MM.1S (cell line): ENCODE measurements around the gene SIT1.
A peak's percentile ranks its signal among the peaks of the same experiment; 100 is the strongest.
"Not testable (repeated sequence)": the region's sequence is repeated elsewhere in the genome, so short reads cannot be mapped to it uniquely, and the experiment has no call there.

ENCODE experiments used
- DNase-seq: peaks from one replicate; pipeline ENCODE4 v3.0.0-alpha.2; 2015
- H2AFZ ChIP-seq: fragments of 300-600 bp; sonication (generic); 2 replicates; pipeline ENCODE4 v1.6.0; 2016; ENCODE audit warnings: antibody characterized with exemption, low read length
- H3F3A ChIP-seq: fragments of 300-600 bp; sonication (generic); 2 replicates; pipeline ENCODE4 v1.6.1; 2016; ENCODE audit warnings: mild to moderate bottlenecking, antibody characterized with exemption, low read length, moderate library complexity, mixed read lengths; ENCODE audit not compliant: insufficient read depth
- H3K27ac ChIP-seq: fragments of 300-600 bp; sonication (generic); 2 replicates; pipeline ENCODE4 v1.5.1; 2016; ENCODE audit warnings: mild to moderate bottlenecking, low read length
- H3K27me3 ChIP-seq: fragments of 300-600 bp; sonication (generic); replicated peaks from 2 replicates; pipeline ENCODE4 v1.6.0; 2016; ENCODE audit warnings: low read length; ENCODE audit not compliant: insufficient read depth
- H3K36me3 ChIP-seq: fragments of 300-600 bp; sonication (generic); replicated peaks from 2 replicates; pipeline ENCODE4 v1.6.1; 2016; ENCODE audit warnings: mild to moderate bottlenecking, low read length, mixed read lengths; ENCODE audit not compliant: insufficient read depth
- H3K4me1 ChIP-seq: fragments of 300-600 bp; sonication (generic); 2 replicates; pipeline ENCODE4 v1.6.1; 2016; ENCODE audit warnings: low read length, mixed read lengths
- H3K4me2 ChIP-seq: fragments of 300-600 bp; sonication (generic); 2 replicates; pipeline ENCODE4 v1.6.0; 2016; ENCODE audit warnings: low read depth, low read length
- H3K4me3 ChIP-seq: fragments of 300-600 bp; sonication (generic); 2 replicates; pipeline ENCODE4 v1.5.1; 2016; ENCODE audit warnings: low read length, mixed read lengths
- H3K79me2 ChIP-seq: fragments of 300-600 bp; sonication (generic); 2 replicates; pipeline ENCODE4 v1.6.1; 2016; ENCODE audit warnings: mixed run types, low read length, mixed read lengths
- H3K9ac ChIP-seq: fragments of 300-600 bp; sonication (generic); 2 replicates; pipeline ENCODE4 v1.6.1; 2016; ENCODE audit warnings: low read length, mixed read lengths
- H3K9me2 ChIP-seq: fragments of 300-600 bp; sonication (generic); replicated peaks from 2 replicates; pipeline ENCODE4 v1.6.1; 2016; ENCODE audit warnings: mild to moderate bottlenecking, low read length, mixed read lengths; ENCODE audit not compliant: insufficient read depth
- H3K9me3 ChIP-seq: fragments of 300-600 bp; sonication (generic); replicated peaks from 2 replicates; pipeline ENCODE4 v1.6.1; 2016; ENCODE audit warnings: mild to moderate bottlenecking, low read length, mixed read lengths; ENCODE audit not compliant: insufficient read depth
- H4K20me1 ChIP-seq: fragments of 300-600 bp; sonication (generic); 2 replicates; pipeline ENCODE4 v1.6.1; 2016; ENCODE audit warnings: mild to moderate bottlenecking, low read length, moderate library complexity, mixed read lengths; ENCODE audit not compliant: insufficient read depth
- EZH2 ChIP-seq: fragments of 300-600 bp; sonication (generic); optimal IDR thresholded peaks from 2 replicates; pipeline ENCODE3; 2017; ENCODE audit warnings: low read depth, mild to moderate bottlenecking, antibody characterized with exemption, low read length, mixed read lengths
- EZH2phosphoT487 ChIP-seq: fragments of 300-600 bp; sonication (generic); IDR thresholded peaks from 2 replicates; pipeline ENCODE4 v1.6.1; 2018; ENCODE audit warnings: antibody characterized with exemption, low read length
- TF ChIP-seq, protein P1 (sequence below): fragments of 300-600 bp; sonication (generic); IDR thresholded peaks from 2 replicates; pipeline ENCODE4 v1.5.1; 2016; ENCODE audit warnings: antibody characterized with exemption, low read length, mixed read lengths

The SIT1 gene

DNA sequence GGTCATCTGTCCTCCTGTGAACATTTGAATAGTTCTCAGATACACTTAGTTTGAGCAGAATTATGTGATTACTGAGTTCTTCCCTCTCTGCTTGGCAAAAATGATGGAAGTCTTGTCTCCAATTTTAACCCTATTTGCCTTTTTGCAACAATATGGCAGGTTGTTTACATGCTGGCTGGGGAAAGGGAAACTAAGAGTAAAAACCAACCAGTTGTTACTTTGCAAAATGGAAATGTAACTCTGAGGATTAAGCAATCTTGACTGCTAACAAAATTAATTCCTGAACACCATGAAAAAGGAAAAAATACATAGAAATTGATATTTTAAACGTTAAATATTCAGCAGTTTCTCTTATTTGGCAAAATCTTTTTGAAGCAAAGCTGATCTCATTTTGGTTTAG lies 11.1 kb downstream of the SIT1 start:
- Histone ChIP-seq H3K4me1 (peaks cover 10% of the 10 kb centered on the region), H3K27me3 (no peaks in the 10 kb centered on the region), H3K4me2 (peak overlapping the region; percentile 9; the same call in 1 of the 2 replicates), H3K9ac (no peak overlapping the region), H3K9me3 (no peaks in the 10 kb centered on the region), H2AFZ (peak overlapping the region; percentile 46; the same call in 1 of the 2 replicates), H3K9me2 (no peaks in the 10 kb centered on the region), H3K4me3 (no peak overlapping the region), H4K20me1 (no peaks in the 10 kb centered on the region), H3K36me3 (no peaks in the 10 kb centered on the region), H3K27ac (no peak overlapping the region), H3K79me2 (no peaks in the 10 kb centered on the region), H3F3A (no peaks in the 10 kb centered on the region)
- DNase-seq = no peak
- TF ChIP-seq EZH2phosphoT487 (no peak), EZH2 (no peak)
- TF ChIP-seq, protein P1, sequence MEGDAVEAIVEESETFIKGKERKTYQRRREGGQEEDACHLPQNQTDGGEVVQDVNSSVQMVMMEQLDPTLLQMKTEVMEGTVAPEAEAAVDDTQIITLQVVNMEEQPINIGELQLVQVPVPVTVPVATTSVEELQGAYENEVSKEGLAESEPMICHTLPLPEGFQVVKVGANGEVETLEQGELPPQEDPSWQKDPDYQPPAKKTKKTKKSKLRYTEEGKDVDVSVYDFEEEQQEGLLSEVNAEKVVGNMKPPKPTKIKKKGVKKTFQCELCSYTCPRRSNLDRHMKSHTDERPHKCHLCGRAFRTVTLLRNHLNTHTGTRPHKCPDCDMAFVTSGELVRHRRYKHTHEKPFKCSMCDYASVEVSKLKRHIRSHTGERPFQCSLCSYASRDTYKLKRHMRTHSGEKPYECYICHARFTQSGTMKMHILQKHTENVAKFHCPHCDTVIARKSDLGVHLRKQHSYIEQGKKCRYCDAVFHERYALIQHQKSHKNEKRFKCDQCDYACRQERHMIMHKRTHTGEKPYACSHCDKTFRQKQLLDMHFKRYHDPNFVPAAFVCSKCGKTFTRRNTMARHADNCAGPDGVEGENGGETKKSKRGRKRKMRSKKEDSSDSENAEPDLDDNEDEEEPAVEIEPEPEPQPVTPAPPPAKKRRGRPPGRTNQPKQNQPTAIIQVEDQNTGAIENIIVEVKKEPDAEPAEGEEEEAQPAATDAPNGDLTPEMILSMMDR = no peak

DNA sequence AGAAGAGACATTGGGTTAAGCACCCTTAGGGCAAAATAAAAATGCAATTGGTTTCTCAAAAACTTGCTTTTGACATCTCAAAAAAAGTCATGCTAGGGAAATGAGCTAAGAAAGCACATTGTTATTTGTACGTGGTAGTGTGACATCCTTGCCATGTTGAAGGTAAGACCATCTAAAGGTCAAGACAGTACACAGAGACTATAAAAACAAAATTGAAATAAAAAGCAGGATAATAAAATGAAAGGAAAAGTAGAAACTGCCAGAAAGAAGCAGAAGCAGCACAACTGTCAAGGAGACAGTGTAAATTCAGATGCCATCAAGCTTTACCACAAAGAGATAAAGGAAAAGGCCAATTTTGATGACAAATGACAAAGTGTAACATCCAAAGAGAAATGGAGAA lies 11.5 kb downstream of the SIT1 start:
- H3F3A ChIP-seq, H3K79me2 ChIP-seq, H3K4me3 ChIP-seq, H3K9me2 ChIP-seq, H3K4me1 ChIP-seq, DNase-seq, H3K9ac ChIP-seq, H4K20me1 ChIP-seq, H3K27ac ChIP-seq, H3K27me3 ChIP-seq, H3K36me3 ChIP-seq, H3K9me3 ChIP-seq: not testable (repeated sequence)
- peak overlapping the region; percentile 46; the same call in 1 of the 2 replicates for H2AFZ ChIP-seq
- 0 out of 2 replicates have a peak overlapping the region, but pooled peaks have one; percentile 9 for H3K4me2 ChIP-seq

DNA sequence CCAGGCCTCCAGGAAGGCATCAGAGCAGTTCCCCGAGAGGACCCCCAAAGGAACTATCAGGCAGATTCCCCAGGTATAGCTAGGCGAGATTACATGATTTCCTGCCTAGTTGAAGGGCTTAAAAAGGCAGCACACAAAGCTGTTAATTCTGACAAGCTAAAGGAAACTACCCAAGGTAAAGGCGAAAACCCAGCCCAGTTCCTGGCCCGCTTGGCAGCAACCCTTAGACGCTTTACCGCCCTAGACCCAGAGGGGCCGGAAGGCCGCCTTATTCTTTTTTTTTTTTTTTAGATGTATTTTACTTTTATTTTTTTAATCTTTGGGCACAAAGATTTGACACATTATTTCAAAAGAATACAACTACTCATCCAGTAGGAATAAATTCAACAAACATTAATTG lies 12.0 kb downstream of the SIT1 start:
- not testable (repeated sequence) for H2AFZ ChIP-seq, H3K4me1 ChIP-seq, H3K4me3 ChIP-seq, H3K27ac ChIP-seq, H4K20me1 ChIP-seq, H3K27me3 ChIP-seq, DNase-seq, H3K9me2 ChIP-seq, H3K4me2 ChIP-seq, H3K79me2 ChIP-seq, H3F3A ChIP-seq, H3K9me3 ChIP-seq, H3K9ac ChIP-seq, H3K36me3 ChIP-seq

DNA sequence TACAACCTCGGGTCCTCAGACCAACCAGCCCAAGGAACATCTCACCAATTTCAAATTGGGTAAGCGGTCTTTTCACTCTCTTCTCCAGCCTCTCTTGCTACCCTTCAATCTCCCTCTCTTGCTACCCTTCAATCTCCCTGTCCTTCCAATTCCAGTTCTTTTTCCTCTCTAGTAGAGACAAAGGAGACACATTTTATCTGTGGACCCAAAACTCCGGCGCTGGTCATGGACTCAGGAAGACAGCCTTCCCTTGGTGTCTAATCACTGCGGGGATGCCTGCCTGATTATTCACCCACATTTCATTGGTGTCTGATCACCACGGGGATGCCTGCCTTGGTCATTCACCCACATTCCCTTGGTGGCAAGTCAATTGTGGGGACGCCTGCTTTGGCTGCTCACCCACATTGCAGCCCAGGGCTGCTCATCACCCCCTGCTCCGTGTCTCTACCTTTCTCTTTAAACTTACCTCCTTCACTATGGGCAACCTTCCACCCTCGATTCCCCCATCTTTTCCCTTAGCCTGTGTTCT lies 13.2 kb downstream of the SIT1 start:
- not testable (repeated sequence) for DNase-seq, H3K9ac ChIP-seq, H3K4me1 ChIP-seq, H3K9me2 ChIP-seq, H3K9me3 ChIP-seq, H3K4me3 ChIP-seq, H3K36me3 ChIP-seq, H3K27ac ChIP-seq, H3K4me2 ChIP-seq, H3F3A ChIP-seq, H4K20me1 ChIP-seq, H3K79me2 ChIP-seq, H3K27me3 ChIP-seq, H2AFZ ChIP-seq

DNA sequence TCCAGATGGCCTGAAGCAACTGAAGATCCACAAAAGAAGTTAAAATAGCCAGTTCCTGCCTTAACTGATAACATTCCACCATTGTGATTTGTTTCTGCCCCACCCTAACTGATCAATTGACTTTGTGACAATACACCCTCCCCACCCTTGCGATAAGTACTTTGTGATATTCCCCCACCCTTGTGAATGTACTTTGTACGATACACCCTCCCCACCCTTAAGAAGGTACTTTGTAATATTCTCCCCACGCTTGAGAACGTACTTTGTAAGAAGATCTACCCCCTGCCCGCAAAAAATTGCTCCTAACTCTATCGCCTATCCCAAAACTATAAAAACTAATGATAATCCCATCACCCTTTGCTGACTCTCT lies 13.9 kb downstream of the SIT1 start:
- not testable (repeated sequence) for H3K27ac ChIP-seq, H4K20me1 ChIP-seq, H3K9me3 ChIP-seq, H3K4me2 ChIP-seq, H3K4me3 ChIP-seq, H2AFZ ChIP-seq, H3F3A ChIP-seq, H3K36me3 ChIP-seq, H3K9me2 ChIP-seq, H3K9ac ChIP-seq, H3K79me2 ChIP-seq, DNase-seq, H3K4me1 ChIP-seq, H3K27me3 ChIP-seq
